Ramos (cell line): ENCODE results near the gene P4HA3.

Source experiments
- in situ Hi-C: fragments of 300-500 bp; cut with MboI; formaldehyde crosslinking; loops from one replicate; pipeline ENCODE4 v1.14.3; 2022; ENCODE audit warnings: low sequenced_read_pairs; ENCODE audit not compliant: unreplicated experiment

Gene P4HA3

GRCh38 chr11:74269161-74269811, 42.2 kb downstream of the P4HA3 start:
- in situ Hi-C loops = no loop called here

- in situ Hi-C loops = no loop called here
Observed at GRCh38 chr11:74268456-74268855, 43.0 kb downstream of the P4HA3 start.

GRCh38 chr11:74267014-74267413, 44.4 kb downstream of the P4HA3 start:
- in situ Hi-C loops = no loop called here

DNA sequence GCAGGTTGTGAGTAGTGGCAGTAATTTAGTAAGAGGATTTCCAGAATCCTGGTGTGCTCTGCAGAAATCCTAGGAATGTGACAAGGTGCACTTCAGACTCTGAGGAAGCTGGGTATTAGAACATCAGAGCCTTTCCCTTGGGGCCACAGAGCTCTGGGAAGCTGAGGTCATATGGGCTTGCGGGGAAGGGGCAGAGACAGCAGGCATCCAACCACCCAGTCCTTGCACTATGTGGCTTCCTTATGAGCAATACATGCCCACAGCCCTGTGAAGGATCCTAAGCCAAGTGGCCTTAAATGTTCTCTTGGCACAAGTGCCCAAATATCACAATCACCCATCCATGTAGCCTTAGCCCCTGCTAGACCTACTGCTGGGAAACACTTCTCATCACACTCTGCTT, 46.2 kb downstream of the P4HA3 start:
- in situ Hi-C loops = no loop called here

- in situ Hi-C loops = no loop called here
Observed at GRCh38 chr11:74262725-74263124, 48.7 kb downstream of the P4HA3 start.

- in situ Hi-C loops = loop anchor here (10.0 kb wide), 1 partner anchor 187 kb away; no protein-coding TSS in a partner anchor
Observed at GRCh38 chr11:74257959-74258553, 53.4 kb downstream of the P4HA3 start.

DNA sequence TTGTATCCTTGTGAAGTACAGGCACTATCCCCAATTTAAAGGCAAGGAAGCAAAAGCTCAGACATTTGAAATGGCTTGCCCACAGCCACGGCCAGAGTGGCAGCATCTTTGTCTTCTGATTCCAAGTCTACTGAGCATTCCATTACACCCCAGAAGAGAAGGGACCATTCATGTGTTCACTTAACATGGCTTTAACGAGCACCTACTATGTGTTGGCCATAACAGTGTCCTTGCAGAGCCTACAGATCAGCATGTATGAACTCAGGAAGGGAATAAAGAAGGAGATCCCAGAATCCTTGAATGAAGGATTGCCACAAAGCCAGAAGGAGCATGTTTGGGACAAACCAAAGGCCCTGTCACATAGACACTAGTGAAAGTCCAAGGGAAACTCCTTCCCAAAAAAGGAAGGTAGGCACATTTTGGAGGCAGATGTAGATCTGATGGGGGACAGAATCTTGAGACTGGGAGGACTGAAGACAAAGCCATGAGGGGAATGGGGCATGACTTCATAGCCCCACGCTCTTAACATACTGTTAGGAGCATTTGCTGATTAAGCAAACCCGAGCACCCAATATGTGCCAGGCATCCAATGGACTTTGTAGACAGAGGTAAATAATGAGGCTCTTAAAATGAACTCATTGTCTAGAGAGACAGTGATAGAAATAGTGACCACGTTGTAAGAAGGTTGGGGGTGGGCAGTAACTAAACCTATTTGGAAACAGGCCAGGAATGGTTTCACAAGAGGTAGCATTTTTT, 54.9 kb downstream of the P4HA3 start:
- in situ Hi-C loops = loop anchor here (10.0 kb wide), 1 partner anchor 188 kb away; no protein-coding TSS in a partner anchor

DNA sequence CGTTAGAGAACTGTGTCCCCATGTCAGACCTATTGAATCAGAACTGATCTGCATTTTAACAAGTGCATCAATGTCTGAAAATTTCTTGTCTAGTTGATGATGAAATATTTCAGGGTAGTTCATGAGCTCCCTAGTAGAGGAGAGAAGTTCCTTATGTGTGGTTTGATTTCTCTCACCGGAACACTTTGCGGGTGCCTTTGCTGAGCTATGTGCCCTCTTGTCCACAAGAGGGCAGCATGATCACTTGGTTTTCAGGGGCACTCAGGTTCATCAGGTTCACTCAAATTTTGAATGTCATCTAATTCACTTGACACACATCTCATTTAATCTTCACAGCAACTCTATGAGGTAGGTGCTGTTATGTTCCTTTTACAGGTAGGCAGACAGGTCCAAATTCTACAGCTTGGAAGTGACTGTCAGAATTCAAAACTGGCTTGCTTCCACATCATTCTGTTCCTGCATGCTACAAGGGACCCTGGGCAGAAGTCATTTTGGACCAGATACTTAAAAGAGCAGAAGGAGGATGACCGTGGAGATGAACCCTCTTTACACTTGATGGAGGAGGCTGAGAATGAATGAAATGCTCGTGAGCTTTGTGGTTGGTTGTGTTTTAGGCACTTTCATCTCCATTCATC, 55.6 kb downstream of the P4HA3 start:
- in situ Hi-C loops = loop anchor here (10.0 kb wide), 1 partner anchor 189 kb away; no protein-coding TSS in a partner anchor

DNA sequence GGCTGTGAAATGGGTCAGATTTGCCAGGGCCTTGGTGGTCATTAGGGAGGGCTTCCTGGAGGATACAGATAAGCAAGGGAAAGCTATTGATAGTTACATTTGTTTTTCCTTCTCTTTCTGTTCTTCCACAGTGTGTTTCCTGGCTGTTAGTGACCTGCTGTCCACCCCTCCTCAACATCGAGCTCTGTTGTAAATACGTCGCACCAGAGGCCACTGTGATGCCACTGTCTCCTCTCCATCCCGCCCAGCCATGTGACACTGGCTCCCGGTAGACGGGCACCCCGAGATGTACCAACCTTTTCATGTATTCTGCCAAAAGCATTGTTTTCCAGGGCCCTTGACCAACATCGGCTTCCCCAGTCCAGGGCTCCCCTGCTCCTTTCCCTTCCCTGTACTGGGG, 58.1 kb downstream of the P4HA3 start:
- in situ Hi-C loops = loop anchor here (10.0 kb wide), 1 partner anchor 191 kb away; no protein-coding TSS in a partner anchor

GRCh38 chr11:74249496-74249895, 61.9 kb downstream of the P4HA3 start:
- in situ Hi-C loops = no loop called here

- in situ Hi-C loops = no loop called here
Observed at GRCh38 chr11:74248469-74248868, 63.0 kb downstream of the P4HA3 start.

GRCh38 chr11:74238243-74238642, 73.2 kb downstream of the P4HA3 start:
- in situ Hi-C loops = no loop called here

GRCh38 chr11:74237541-74237940, 73.9 kb downstream of the P4HA3 start:
- in situ Hi-C loops = no loop called here

GRCh38 chr11:74235121-74235520, 76.3 kb downstream of the P4HA3 start:
- in situ Hi-C loops = no loop called here

GRCh38 chr11:74233683-74234082, 77.8 kb downstream of the P4HA3 start:
- in situ Hi-C loops = no loop called here

DNA sequence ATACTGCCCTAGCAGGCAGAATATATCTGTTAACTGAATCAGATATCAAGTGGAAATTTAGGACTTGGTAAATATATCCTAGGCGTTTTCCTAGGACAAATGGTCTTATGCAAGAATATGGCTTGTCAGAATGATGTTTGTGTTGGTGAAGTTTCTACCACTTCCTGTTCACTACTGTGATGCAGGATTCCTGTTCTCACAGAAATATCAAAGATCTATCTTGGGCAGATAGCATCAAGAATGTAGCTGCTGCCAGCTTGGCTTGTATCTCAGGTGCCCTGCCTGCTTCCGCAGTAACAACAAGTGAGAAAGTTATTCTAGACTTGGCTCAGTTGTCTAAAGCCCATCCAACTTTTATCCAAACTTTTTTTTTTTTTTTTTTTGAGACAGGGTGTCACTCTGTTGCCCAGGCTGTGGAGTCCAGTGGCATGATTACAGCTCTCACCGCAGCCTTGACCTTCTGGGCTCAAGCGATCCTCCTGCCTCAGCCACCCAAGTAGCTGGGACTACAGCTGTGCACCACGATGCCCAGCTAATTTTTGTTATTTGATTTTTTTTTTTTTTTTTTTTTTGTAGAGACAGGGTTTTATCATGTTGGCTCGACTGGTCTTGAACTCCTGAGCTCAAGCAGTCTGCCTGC, 79.0 kb downstream of the P4HA3 start:
- in situ Hi-C loops = no loop called here

- in situ Hi-C loops = no loop called here
Observed at GRCh38 chr11:74226907-74227306, 84.5 kb downstream of the P4HA3 start.

GRCh38 chr11:74225565-74225964, 85.9 kb downstream of the P4HA3 start:
- in situ Hi-C loops = no loop called here

DNA sequence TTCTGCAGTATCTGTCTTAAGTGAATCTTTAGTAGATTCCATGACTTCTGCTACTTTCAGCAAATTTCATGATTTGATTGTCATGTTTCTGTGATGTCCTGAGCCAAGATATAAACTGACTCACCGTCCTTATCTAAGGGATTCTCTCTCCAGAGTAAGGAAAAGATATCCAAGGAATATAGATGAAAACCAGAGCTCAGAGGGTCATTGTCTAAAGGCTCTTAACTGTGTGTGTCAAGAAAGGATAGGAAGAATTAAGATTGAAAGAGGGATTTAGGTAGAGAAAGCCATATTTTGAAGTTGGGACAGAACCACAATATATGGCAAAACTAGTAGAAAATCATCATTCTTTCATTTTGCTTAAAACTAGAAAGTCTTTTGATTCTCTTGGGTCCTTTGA, 89.6 kb downstream of the P4HA3 start:
- in situ Hi-C loops = no loop called here

- in situ Hi-C loops = no loop called here
Observed at GRCh38 chr11:74220376-74220775, 91.1 kb downstream of the P4HA3 start.
